ENCODE results near the gene TTC28. TPM values are rescaled to one million over a fixed set of nuclear protein-coding genes. Genes with fewer than 3 reads are reported as not detected.

TTC28 gene
- total RNA-seq, 1 donor from 2014 or later = 65.4 TPM

- DNase-seq (ENCODE audit: low read depth, low spot score) = no peak
- H3K4me1 Mint-ChIP-seq = peaks cover 30% of the 10 kb centered on the region
- peaks cover 3% of the 10 kb centered on the region for H3K36me3 Mint-ChIP-seq (ENCODE audit: low read depth)
- H3K9me3 Mint-ChIP-seq = no peaks in the 10 kb centered on the region
- no peak overlapping the region for H3K4me3 Mint-ChIP-seq
- H3K27ac Mint-ChIP-seq (ENCODE audit: unreplicated experiment) = no peak overlapping the region
- H3K27me3 Mint-ChIP-seq (ENCODE audit: low read depth) = no peaks in the 10 kb centered on the region
- no peak for TF ChIP-seq CTCF (conservative IDR thresholded peaks at IDR 0.05)
Measured at GRCh38 chr22:28148816-28149465, 530.7 kb downstream of the TTC28 start.

- TF ChIP-seq CTCF (conservative IDR thresholded peaks at IDR 0.05) = no peak
- no peaks in the 10 kb centered on the region for H3K9me3 Mint-ChIP-seq
- H3K4me1 Mint-ChIP-seq = peaks cover 42% of the 10 kb centered on the region
- H3K27me3 Mint-ChIP-seq (ENCODE audit: low read depth) = no peaks in the 10 kb centered on the region
- H3K36me3 Mint-ChIP-seq (ENCODE audit: low read depth) = no peaks in the 10 kb centered on the region
- H3K4me3 Mint-ChIP-seq = no peak overlapping the region
- DNase-seq (ENCODE audit: low read depth, low spot score) = no peak
- H3K27ac Mint-ChIP-seq (ENCODE audit: unreplicated experiment) = peak overlapping the region; percentile 7
Measured at GRCh38 chr22:28147401-28147800, 532.2 kb downstream of the TTC28 start.

- Mint-ChIP-seq H3K4me3 (no peak overlapping the region), H3K27ac (ENCODE audit: unreplicated experiment) (peak overlapping the region; percentile 7), H3K27me3 (ENCODE audit: low read depth) (no peaks in the 10 kb centered on the region), H3K9me3 (no peaks in the 10 kb centered on the region), H3K4me1 (peaks cover 50% of the 10 kb centered on the region), H3K36me3 (ENCODE audit: low read depth) (no peaks in the 10 kb centered on the region)
- no peak for DNase-seq (ENCODE audit: low read depth, low spot score)
- no peak for TF ChIP-seq CTCF (conservative IDR thresholded peaks at IDR 0.05)
Measured at GRCh38 chr22:28146401-28147314, 533.0 kb downstream of the TTC28 start.

GRCh38 chr22:28143961-28144745 lies 535.5 kb downstream of the TTC28 start:
- no peaks in the 10 kb centered on the region for H3K36me3 Mint-ChIP-seq (ENCODE audit: low read depth)
- peaks cover 69% of the 10 kb centered on the region for H3K4me1 Mint-ChIP-seq
- DNase-seq (ENCODE audit: low read depth, low spot score) = no peak
- H3K4me3 Mint-ChIP-seq = no peak overlapping the region
- peak overlapping the region; percentile 29 for H3K27ac Mint-ChIP-seq (ENCODE audit: unreplicated experiment)
- TF ChIP-seq CTCF (conservative IDR thresholded peaks at IDR 0.05) = no peak
- H3K27me3 Mint-ChIP-seq (ENCODE audit: low read depth) = no peaks in the 10 kb centered on the region
- H3K9me3 Mint-ChIP-seq = no peaks in the 10 kb centered on the region

- Mint-ChIP-seq H3K4me1 (peaks cover 72% of the 10 kb centered on the region), H3K27me3 (ENCODE audit: low read depth) (no peaks in the 10 kb centered on the region), H3K36me3 (ENCODE audit: low read depth) (no peaks in the 10 kb centered on the region), H3K4me3 (no peak overlapping the region), H3K9me3 (no peaks in the 10 kb centered on the region), H3K27ac (ENCODE audit: unreplicated experiment) (no peak overlapping the region)
- no peak for TF ChIP-seq CTCF (conservative IDR thresholded peaks at IDR 0.05)
- DNase-seq (ENCODE audit: low read depth, low spot score) = no peak
Measured at GRCh38 chr22:28143241-28143865, 536.3 kb downstream of the TTC28 start.
